BLaER1 treated with 17β-estradiol and CSF1 and Interleukin-3, amounts not matched to agents 10 nM and 100 nM (cell line): ENCODE data around the gene EPC1.

Experiments used
- H3K27ac ChIP-seq, 11 experiments: shearing (Covaris generic); formaldehyde crosslinking; 2 replicates each; pipeline ENCODE4 v1.8.1; 2022
- H3K27me3 ChIP-seq, 11 experiments: shearing (Covaris generic); formaldehyde crosslinking; 2 replicates each; pipeline ENCODE4 v1.8.1; 2022
- H3K36me3 ChIP-seq, 11 experiments: shearing (Covaris generic); formaldehyde crosslinking; 2 replicates each; pipeline ENCODE4 v1.8.1; 2022
- H3K4me1 ChIP-seq, 10 experiments: shearing (Covaris generic); formaldehyde crosslinking; 2 replicates each; pipeline ENCODE4 v1.8.1; 2022
- H3K4me2 ChIP-seq, 11 experiments: shearing (Covaris generic); formaldehyde crosslinking; 2 replicates each; pipeline ENCODE4 v1.8.1; 2022
- H3K4me3 ChIP-seq, 10 experiments: shearing (Covaris generic); formaldehyde crosslinking; 2 replicates each; pipeline ENCODE4 v1.8.1; 2022
- H3K9ac ChIP-seq, 11 experiments: shearing (Covaris generic); formaldehyde crosslinking; 2 replicates each; pipeline ENCODE4 v1.8.1; 2022
- H3K9me3 ChIP-seq, 11 experiments: shearing (Covaris generic); formaldehyde crosslinking; replicated peaks in 1 of 11; 2 replicates each; pipeline ENCODE4 v1.8.1; 2022
- H4K20me1 ChIP-seq, 11 experiments: shearing (Covaris generic); formaldehyde crosslinking; 2 replicates each; pipeline ENCODE4 v1.8.1; 2022
- Cebpa-rat ChIP-seq, 11 experiments: shearing (Covaris generic); IDR thresholded peaks; 2 replicates each; pipeline ENCODE4 v1.8.1; 2022

EPC1 gene

DNA sequence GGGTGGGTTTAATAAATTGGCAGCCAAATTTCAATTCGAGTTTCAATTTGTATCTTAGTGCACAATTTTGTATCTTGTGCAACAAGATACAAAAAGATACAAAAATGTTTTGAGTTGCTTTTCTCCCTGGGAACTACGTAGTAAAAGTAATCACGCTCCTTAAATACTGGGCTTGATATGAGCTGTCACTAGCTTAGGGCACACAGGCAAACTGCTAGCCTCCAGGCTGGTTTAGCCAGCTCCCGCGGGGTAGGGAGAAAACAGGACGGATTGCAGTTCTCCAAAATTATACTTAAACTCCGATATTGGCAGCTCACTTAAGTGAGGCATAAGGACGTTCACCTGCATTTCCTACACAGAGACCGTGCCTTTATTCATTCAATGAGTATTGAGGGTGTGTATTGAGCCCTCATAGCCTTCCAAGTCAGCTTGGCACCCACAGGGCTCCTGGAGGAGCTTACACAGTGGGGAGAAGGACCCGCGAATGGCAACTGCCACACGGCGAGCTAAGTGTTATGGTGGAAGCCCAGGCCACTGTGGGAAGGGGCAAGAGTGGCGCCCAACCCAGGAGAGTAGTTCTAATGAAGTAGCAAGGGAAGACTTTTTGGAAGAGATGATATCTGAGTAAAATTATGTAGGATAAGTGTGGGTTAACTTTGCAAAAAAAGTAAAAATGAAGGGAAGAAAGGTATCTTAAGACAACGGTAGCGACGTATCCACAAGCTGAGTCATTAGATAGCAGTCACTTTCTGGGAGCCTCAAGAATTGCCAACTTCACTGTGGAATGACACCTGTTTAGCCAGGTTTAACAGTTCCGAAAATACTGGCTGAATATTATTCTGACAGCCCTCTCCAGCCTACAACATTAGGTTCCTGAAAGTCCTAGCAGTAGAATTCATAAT is 1.6 kb upstream of the EPC1 start:
- Histone ChIP-seq H3K27me3 (no peaks in the 10 kb centered on the region), H3K9me3 (peaks cover 0 to under 1% (median 0%) of the 10 kb centered on the region in 11 experiments; a peak in 2 of 22 replicates), H3K4me3 (peak overlapping the region in 2 of 10 experiments; percentile 83 to 91; a peak in 4 of 20 replicates), H3K36me3 (peaks cover 6 to 14% (median 13%) of the 10 kb centered on the region in 11 experiments; a peak in 20 of 22 replicates), H3K9ac (peak overlapping the region in 3 of 11 experiments; percentile 100; a peak in 6 of 22 replicates), H3K4me2 (peak overlapping the region; percentile 68 to 90 (median 81); a peak in 20 of 22 replicates), H3K4me1 (peaks cover 45 to 67% (median 61%) of the 10 kb centered on the region in 10 experiments), H3K27ac (peak overlapping the region in 4 of 11 experiments; percentile 20 to 64 (median 50); a peak in 6 of 22 replicates), H4K20me1 (peaks cover 0 to 61% (median 25%) of the 10 kb centered on the region in 11 experiments; a peak in 17 of 22 replicates)
- no peak for TF ChIP-seq Cebpa-rat (IDR thresholded peaks at IDR 0.05)

- TF ChIP-seq Cebpa-rat (IDR thresholded peaks at IDR 0.05), result no peak
Observed at GRCh38 chr10:32347363-32348022, 535 bp upstream of the EPC1 start.

GRCh38 chr10:32346134-32346550 is 816 bp downstream of the EPC1 start:
- peak in 1 of 11 experiments; percentile 26; a peak in 2 of 22 replicates for TF ChIP-seq Cebpa-rat (IDR thresholded peaks at IDR 0.05)
- Histone ChIP-seq H3K9me3 (peaks cover 0 to 10% (median 0%) of the 10 kb centered on the region in 11 experiments; a peak in 4 of 22 replicates), H3K4me3 (peak overlapping the region; percentile 76 to 93 (median 86)), H3K9ac (peak overlapping the region; percentile 99 to 100 (median 100)), H4K20me1 (peaks cover 0 to 72% (median 48%) of the 10 kb centered on the region in 11 experiments; a peak in 17 of 22 replicates), H3K4me1 (peaks cover 37 to 60% (median 47%) of the 10 kb centered on the region in 10 experiments), H3K4me2 (peak overlapping the region; percentile 78 to 96 (median 88)), H3K27me3 (no peaks in the 10 kb centered on the region), H3K36me3 (peaks cover 14 to 36% (median 28%) of the 10 kb centered on the region in 11 experiments; a peak in 20 of 22 replicates), H3K27ac (peak overlapping the region; percentile 97 to 100 (median 100))

More at GRCh38 chr10:32347363-32348022, 535 bp upstream of the EPC1 start:
- Histone ChIP-seq H3K4me3 (peak overlapping the region; percentile 76 to 93 (median 86)), H3K4me1 (peaks cover 42 to 60% (median 56%) of the 10 kb centered on the region in 10 experiments), H3K27me3 (no peaks in the 10 kb centered on the region), H4K20me1 (peaks cover 0 to 62% (median 35%) of the 10 kb centered on the region in 11 experiments; a peak in 17 of 22 replicates), H3K36me3 (peaks cover 14 to 24% (median 21%) of the 10 kb centered on the region in 11 experiments; a peak in 20 of 22 replicates), H3K27ac (peak overlapping the region; percentile 97 to 100 (median 100)), H3K4me2 (peak overlapping the region; percentile 68 to 90 (median 81)), H3K9me3 (peaks cover 0 to 6% (median 0%) of the 10 kb centered on the region in 11 experiments; a peak in 4 of 22 replicates), H3K9ac (peak overlapping the region; percentile 99 to 100 (median 100))

GRCh38 chr10:32341596-32341995 is 5.4 kb downstream of the EPC1 start:
- Histone ChIP-seq H4K20me1 (peaks cover 28 to 95% (median 94%) of the 10 kb centered on the region in 11 experiments; a peak in 19 of 22 replicates), H3K9me3 (peaks cover 0 to 14% (median 0%) of the 10 kb centered on the region in 11 experiments; a peak in 4 of 22 replicates), H3K9ac (no peak overlapping the region), H3K4me2 (no peak overlapping the region), H3K36me3 (peaks cover 17 to 80% (median 57%) of the 10 kb centered on the region in 11 experiments; a peak in 20 of 22 replicates), H3K4me3 (no peak overlapping the region), H3K4me1 (peaks cover 7 to 47% (median 12%) of the 10 kb centered on the region in 10 experiments; a peak in 19 of 20 replicates), H3K27ac (no peak overlapping the region), H3K27me3 (no peaks in the 10 kb centered on the region)
- TF ChIP-seq Cebpa-rat (IDR thresholded peaks at IDR 0.05), result no peak

- Histone ChIP-seq H3K27me3 (no peaks in the 10 kb centered on the region), H3K4me1 (peaks cover 7 to 54% (median 12%) of the 10 kb centered on the region in 10 experiments; a peak in 19 of 20 replicates), H3K4me3 (no peak overlapping the region), H3K36me3 (peaks cover 17 to 84% (median 57%) of the 10 kb centered on the region in 11 experiments; a peak in 20 of 22 replicates), H3K27ac (no peak overlapping the region), H3K4me2 (no peak overlapping the region), H3K9ac (no peak overlapping the region), H4K20me1 (peaks cover 37 to 100% (median 99%) of the 10 kb centered on the region in 11 experiments; a peak in 20 of 22 replicates), H3K9me3 (peaks cover 0 to 14% (median 0%) of the 10 kb centered on the region in 11 experiments; a peak in 4 of 22 replicates)
- TF ChIP-seq Cebpa-rat (IDR thresholded peaks at IDR 0.05), result no peak
Observed at GRCh38 chr10:32340596-32341180, 6.3 kb downstream of the EPC1 start.

DNA sequence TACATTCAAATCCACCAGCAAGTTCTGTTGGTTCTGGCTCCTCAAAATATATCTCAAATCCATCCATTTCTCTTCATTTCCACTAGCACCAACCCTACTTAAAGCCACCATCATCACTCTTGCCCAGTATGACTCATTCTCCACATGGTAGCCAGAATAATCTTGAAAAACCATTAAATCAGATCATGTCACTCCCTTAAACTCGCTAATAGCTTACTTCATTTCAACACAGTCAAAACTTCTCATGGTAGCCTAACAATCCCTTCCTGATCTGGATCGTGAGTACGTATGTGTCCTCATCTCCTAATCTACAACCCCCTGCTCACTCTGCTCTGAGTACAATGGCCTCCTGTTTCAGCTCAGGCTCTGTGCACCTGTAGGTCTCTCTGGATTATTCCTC is 8.7 kb downstream of the EPC1 start:
- no peak for TF ChIP-seq Cebpa-rat (IDR thresholded peaks at IDR 0.05)
- Histone ChIP-seq H3K27ac (no peak overlapping the region), H3K9me3 (peaks cover 0 to 11% (median 0%) of the 10 kb centered on the region in 11 experiments; a peak in 3 of 22 replicates), H3K4me1 (peaks cover 0 to 50% (median 0%) of the 10 kb centered on the region in 10 experiments; a peak in 4 of 20 replicates), H3K36me3 (peaks cover 9 to 92% (median 59%) of the 10 kb centered on the region in 11 experiments; a peak in 20 of 22 replicates), H4K20me1 (peaks cover 54 to 100% (median 100%) of the 10 kb centered on the region in 11 experiments), H3K9ac (no peak overlapping the region), H3K4me3 (no peak overlapping the region), H3K27me3 (no peaks in the 10 kb centered on the region), H3K4me2 (peak overlapping the region in 2 of 11 experiments; percentile 8 to 14; a peak in 3 of 22 replicates)

- H3K4me1 ChIP-seq, result peaks cover 0 to 54% (median under 1%) of the 10 kb centered on the region in 10 experiments; a peak in 7 of 20 replicates
- H4K20me1 ChIP-seq, result peaks cover 63 to 100% (median 100%) of the 10 kb centered on the region in 11 experiments
Observed at GRCh38 chr10:32337350-32337749, 9.6 kb downstream of the EPC1 start.

More at GRCh38 chr10:32337350-32337749, 9.6 kb downstream of the EPC1 start:
- Histone ChIP-seq H3K36me3 (peaks cover 4 to 92% (median 59%) of the 10 kb centered on the region in 11 experiments; a peak in 20 of 22 replicates), H3K4me3 (no peak overlapping the region), H3K9ac (no peak overlapping the region), H3K27ac (no peak overlapping the region), H3K27me3 (no peaks in the 10 kb centered on the region), H3K4me2 (0 out of 22 replicates have a peak overlapping the region, but pooled peaks of 1 of the 11 experiments have one; percentile 14), H3K9me3 (peaks cover 0 to 11% (median 0%) of the 10 kb centered on the region in 11 experiments; a peak in 3 of 22 replicates)
- no peak for TF ChIP-seq Cebpa-rat (IDR thresholded peaks at IDR 0.05)
